Cerebellar cortex (tissue), 1 donor: ENCODE results near the gene TPT1.
A peak's percentile ranks its signal among the peaks of the same experiment; 100 is the strongest.
"Not testable (repeated sequence)": the region's sequence is repeated elsewhere in the genome, so short reads cannot be mapped to it uniquely, and the experiment has no call there.

Experiments
- DNase-seq: peaks from one replicate; pipeline ENCODE4 v3.0.0-alpha.2; 2015; ENCODE audit warnings: low spot score

Gene TPT1

DNA sequence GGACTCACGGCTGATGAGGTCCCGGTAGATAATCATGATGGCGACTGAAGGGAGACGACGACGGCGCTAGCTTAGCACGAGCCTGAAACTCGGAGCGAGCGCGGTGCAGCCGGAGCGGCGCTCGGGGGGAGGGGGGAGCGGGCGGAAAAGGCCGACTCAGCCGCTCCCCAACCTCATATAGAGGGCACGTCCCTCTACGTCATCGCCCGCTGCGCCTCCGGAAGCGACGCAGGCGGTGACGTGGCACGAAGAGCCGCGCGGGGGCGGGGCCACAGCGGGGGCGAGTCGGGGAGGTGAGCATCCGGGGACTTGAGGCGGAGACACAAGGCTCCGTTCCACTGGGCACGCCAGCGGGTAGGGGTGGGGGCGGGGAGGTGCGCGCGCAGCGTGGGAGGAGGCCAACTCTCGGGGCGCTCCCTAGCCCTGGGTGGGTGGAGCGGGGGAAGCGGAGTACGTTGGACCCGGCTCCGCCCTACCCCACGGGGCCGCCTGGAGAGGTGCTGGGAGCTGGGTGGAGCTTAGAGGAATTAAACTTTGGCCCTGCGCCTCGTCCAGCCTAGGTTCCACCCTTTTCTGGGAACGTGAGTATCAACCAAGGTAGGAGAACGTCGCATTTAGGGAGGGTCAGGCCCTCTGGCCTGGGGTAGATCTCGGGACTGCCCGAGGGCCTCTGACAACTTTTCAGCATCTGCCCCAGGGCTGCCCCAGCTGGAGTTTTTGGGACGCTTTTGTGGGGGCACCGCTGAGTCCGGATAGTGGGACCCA is at the start of gene TPT1:
Gene TPT1 (minus strand): TSS at position 150 of the 765 bp plus-strand sequence. CDS start 114 bp downstream, at position 36.
- DNase-seq = peak; percentile 97

GRCh38 chr13:45390348-45390747 is 49.4 kb upstream of the TPT1 start:
- not testable (repeated sequence) for DNase-seq

- no peak for DNase-seq
These were observed 47.7 kb upstream of the TPT1 start for GRCh38 chr13:45388664-45389063.

DNA sequence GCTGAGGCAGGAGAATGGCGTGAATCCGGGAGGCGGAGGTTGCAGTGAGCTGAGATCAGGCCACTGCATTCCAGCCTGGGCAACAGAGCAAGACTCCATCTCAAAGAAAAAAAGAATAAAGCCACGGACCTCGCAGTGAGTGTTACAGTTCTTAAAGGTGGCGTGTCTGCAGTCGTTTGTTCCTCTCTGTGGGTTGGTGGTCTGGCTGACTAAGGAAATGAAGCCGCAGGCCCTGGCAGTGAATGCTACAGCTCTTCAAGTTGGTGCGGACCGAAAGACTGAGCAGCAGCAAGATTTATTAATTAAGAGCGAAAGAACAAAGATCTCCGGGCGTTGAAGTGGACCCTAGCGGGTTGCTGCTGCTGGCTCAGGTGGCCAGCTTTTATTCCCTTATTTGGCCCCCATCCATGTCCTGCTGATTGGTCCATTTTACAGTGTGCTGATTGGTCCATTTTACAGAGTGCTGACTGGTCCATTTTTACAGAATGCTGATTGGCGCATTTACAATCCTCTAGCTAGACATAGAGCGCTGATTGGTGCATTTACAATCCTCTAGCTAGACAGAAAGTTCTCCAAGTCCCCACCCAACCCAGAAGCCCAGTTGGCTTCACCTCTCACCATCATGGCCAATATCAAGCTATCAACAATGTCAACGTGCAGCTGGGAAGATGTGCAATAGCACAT is 46.1 kb upstream of the TPT1 start:
- DNase-seq = not testable (repeated sequence)

DNA sequence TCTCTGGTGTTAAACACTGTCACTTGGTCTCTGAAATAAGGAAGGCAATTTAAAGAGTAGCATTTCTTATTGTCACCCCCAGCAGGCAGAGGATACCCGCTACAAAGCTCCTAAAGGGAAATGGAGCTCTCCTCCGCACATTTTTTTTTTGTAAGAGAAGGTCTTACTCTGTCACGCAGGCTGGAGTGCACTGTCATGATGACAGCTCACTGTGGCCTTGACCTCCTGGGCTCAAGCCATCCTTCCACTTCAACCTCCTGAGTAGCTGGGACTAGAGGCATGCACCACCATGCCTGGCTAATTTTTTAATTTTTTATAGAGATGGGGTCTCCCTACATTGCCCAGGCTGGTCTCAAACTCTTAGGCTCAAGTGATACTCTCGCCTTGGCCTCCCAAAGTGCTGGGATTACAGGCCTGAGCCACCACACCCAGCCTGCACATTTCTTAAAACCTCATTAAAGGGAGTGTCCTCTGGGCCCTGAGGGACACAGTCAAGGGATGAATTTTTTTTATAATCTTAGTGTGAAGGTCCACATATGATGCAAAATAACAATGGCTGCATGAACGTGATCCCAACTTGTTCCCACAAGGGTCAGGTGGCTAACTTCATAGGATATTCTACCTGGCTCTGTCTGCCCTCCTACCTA is 45.0 kb upstream of the TPT1 start:
- DNase-seq = no peak

DNA sequence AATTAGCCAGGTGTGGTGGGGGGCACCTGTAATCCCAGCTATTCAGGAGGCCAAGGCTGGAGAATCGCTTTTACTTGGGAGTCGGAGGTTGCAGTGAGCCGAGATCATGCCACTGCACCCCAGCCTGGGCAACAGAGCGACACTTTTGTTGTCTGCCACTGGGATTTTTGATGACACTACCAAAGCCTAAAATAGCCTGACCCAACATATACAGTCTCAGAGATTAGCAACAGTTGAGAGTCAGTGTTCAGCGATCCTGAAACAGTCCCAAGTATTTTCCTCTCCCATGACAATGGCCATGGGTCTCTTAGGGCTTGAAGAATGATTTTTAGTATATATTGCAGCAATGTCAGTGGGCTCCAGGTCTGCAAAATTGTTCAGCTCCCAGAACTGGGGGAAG is 44.3 kb upstream of the TPT1 start:
- DNase-seq = no peak

DNA sequence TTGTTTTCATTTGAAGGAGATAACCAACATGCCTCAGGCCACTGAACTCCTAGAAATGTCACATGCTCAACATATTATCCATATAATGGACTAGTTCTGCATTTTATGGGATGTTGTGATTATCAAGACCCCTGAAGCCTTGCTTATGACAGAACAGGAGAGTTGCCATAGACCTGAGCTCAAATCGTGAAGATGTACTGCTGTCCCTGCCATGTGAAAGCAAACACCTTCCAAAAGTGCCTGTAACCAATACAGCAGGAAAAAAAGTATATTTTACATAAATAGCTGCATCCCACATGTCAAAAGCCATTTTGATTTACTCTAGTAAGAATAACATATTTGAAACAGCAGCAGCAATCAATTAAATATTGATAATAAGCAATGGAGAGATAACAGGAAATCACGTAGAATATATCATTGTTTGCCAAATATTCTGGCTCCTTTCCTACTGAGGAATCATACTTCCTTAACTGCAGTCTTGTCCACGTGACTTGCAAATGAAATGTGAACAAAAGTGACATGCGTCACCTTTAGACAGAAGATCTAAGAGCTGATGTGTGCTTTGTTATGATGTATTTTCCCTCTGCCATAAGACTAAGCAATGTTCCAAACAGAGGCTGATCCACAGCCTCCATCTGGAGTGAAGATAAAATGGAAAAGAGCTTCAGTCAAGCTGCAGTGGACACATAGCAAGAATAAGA is 43.6 kb upstream of the TPT1 start:
- no peak for DNase-seq

DNA sequence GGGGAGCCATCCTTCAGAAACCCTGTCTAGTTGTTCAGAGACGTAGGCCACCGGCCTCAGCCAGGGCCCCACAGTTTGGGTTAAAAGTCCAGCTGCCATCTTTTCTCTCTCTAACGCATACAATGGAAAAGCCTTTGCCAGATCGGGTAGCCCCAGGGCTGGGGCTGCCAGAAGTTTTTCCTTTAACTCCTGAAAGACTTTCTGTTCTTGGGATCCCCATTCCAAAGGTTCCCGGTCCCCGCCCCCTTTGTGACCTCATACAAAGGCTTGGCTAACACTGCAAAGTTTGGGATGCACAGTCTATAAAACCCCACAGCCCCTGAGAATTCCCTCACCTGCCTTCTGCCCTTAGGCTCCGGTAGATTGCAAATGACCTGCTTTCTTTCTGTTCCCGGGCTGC is 41.8 kb upstream of the TPT1 start:
- DNase-seq = not testable (repeated sequence)

- no peak for DNase-seq
These were observed 40.2 kb upstream of the TPT1 start for GRCh38 chr13:45381196-45381595.

GRCh38 chr13:45380708-45381107 is 39.7 kb upstream of the TPT1 start:
- not testable (repeated sequence) for DNase-seq

DNA sequence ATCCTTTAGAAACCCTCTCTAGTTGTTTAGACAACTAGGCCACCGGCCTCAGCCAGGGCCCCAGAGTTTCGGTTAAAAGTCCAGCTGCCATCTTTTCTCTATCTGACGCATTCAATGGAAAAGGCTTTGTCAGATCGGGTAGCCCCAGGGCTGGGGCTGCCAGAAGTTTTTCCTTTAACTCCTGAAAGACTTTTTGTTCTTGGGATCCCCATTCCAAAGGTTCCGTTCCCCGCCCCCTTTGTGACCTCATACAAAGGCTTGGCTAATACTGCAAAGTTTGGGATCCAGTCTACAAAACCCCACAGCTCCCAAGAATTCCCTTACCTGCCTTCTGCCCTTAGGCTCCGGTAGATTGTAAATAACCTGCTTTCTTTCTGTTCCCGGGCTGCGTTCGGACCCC is 38.5 kb upstream of the TPT1 start:
- not testable (repeated sequence) for DNase-seq

GRCh38 chr13:45378786-45379185 is 37.8 kb upstream of the TPT1 start:
- not testable (repeated sequence) for DNase-seq

DNA sequence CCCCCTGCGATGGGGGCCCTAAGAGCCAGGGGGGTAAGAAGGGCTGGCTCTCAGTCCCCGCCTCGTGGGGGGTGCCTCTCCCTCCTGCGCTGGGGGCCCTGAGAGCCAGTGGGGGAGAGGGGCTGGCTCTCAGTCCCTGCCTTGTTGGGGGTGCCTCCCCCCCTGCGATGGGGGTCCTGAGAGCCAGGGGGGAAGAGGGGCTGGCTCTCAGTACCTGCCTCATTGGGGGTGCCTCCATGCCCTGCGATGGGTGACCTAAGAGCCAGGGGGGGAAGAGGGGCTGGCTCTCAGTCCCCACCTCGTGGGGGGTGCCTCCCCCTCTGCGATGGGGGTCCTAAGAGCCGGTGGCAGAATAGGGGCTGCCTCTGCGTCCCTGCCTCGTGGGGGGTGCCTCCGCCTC is 36.3 kb upstream of the TPT1 start:
- DNase-seq = not testable (repeated sequence)

GRCh38 chr13:45376651-45377050 is 35.7 kb upstream of the TPT1 start:
- not testable (repeated sequence) for DNase-seq

GRCh38 chr13:45374917-45375316 is 33.9 kb upstream of the TPT1 start:
- DNase-seq = no peak

GRCh38 chr13:45373162-45373547 is 32.2 kb upstream of the TPT1 start:
- no peak for DNase-seq

DNA sequence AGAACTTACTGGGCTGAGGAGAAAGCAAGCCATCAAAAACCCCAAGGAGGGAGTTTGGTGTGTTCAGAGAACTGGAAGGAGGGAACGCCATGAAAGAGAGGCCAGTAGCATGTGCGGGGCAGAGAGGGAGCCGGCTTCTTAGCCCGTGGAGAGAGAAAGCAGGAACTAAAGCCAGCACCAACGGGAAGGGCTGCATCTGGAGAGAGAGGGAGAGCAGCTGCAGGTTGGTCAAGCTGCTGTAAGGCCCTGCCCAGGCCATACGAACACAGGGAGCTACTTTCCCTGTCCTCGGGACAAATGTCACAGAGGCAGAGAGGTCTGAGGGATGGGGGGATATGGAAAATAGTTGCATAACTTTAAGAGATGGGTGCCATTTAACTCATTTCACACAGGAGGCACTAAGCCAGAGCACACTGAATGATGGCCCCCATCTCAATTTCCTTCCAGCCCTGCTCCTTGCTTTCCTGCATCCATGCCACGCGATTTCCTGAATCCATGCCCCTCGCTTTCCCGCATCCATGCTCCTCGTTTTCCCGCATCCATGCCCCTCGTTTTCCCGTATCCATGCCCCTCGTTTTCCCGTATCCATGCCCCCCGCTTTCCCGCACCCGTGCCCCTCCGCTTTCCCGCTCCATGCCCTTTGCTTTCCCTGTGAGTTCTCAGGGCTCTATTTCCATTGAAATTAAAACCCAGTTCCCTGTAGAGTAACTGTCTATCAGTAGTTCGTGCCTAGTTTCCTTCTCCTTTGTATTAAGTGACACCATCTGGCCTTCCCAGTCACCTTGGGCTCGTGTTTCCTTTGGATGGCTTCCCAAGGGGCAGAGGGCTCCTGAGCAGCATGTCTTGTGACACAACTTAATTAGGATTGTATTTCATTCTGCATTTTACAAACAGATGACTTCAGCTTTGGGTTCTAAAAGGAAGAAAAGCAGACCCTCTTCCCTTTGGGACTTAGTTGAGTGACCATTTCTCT is 31.5 kb upstream of the TPT1 start:
- no peak for DNase-seq

GRCh38 chr13:45370922-45371406 is 30.0 kb upstream of the TPT1 start:
- DNase-seq = peak; percentile 39

DNA sequence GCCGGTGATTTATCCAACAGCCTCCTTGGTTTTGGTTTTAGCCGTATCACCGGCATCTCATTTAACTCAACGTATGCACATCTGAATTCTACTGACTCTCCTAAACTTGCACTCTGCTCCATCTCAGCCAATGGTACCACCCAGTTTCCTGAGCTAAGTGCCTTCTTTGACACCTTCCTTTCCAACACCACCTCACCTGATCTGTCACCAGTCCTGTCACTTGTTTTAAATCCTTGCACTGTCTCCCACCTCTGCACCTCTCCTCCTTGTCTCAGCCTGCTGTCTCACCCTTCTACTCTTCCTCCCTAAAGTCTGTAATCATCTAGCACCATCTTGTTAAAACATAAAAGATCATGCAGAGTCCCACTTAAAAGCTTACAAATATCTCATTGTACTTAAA is 28.1 kb upstream of the TPT1 start:
- DNase-seq = no peak

DNA sequence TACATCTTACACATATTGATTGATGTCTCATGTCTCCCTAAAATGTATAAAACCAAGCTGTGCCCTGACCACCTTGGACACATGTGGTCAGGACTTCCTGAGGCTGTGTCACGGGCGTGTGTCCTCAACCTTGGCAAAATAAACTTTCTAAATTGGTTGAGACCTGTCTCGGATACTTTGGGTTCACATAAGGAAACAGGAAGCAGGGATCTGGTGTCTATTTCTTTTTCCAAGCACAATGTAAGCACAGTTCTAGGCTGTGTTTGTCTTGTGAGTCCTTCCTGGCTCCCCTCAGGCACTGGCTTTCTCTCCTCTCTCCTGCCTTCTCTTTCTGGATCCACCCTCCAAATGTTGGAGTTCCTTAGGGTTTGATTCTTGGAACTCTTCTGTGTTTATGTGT is 27.6 kb upstream of the TPT1 start:
- no peak for DNase-seq

- DNase-seq = no peak
These were observed 27.0 kb upstream of the TPT1 start for GRCh38 chr13:45368005-45368404.
